GM13977 (cell line): ENCODE measurements around the gene ACTBL2.

Source experiments
- DNase-seq: peaks from one replicate; pipeline ENCODE4 v3.0.0; 2012; ENCODE audit warnings: low spot score
- in situ Hi-C: fragments of 300-500 bp; cut with MboI; formaldehyde crosslinking; loops from one replicate; pipeline ENCODE4 v1.12.0; 2022; ENCODE audit warnings: low sequenced_read_pairs, low pct_unique_long_range_greater_than_20kb, mixed read lengths, inconsistent platforms; ENCODE audit not compliant: unreplicated experiment
- TF ChIP-seq, protein P1 (sequence below): IDR thresholded peaks from 2 replicates; pipeline ENCODE4 v1.5.1; 2012; ENCODE audit warnings: mild to moderate bottlenecking, control low read depth; ENCODE audit not compliant: insufficient read depth; ENCODE audit errors: extremely low read depth, missing control alignments

The ACTBL2 gene

GRCh38 chr5:57456531-57457135, 26.0 kb downstream of the ACTBL2 start:
- in situ Hi-C loops, result no loop called here
- no peak for DNase-seq
- TF ChIP-seq, protein P1, sequence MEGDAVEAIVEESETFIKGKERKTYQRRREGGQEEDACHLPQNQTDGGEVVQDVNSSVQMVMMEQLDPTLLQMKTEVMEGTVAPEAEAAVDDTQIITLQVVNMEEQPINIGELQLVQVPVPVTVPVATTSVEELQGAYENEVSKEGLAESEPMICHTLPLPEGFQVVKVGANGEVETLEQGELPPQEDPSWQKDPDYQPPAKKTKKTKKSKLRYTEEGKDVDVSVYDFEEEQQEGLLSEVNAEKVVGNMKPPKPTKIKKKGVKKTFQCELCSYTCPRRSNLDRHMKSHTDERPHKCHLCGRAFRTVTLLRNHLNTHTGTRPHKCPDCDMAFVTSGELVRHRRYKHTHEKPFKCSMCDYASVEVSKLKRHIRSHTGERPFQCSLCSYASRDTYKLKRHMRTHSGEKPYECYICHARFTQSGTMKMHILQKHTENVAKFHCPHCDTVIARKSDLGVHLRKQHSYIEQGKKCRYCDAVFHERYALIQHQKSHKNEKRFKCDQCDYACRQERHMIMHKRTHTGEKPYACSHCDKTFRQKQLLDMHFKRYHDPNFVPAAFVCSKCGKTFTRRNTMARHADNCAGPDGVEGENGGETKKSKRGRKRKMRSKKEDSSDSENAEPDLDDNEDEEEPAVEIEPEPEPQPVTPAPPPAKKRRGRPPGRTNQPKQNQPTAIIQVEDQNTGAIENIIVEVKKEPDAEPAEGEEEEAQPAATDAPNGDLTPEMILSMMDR, result no peak

- no peak for DNase-seq
- TF ChIP-seq, protein P1, result no peak
- in situ Hi-C loops, result no loop called here
These were observed 26.8 kb downstream of the ACTBL2 start for GRCh38 chr5:57455511-57456455.

DNA sequence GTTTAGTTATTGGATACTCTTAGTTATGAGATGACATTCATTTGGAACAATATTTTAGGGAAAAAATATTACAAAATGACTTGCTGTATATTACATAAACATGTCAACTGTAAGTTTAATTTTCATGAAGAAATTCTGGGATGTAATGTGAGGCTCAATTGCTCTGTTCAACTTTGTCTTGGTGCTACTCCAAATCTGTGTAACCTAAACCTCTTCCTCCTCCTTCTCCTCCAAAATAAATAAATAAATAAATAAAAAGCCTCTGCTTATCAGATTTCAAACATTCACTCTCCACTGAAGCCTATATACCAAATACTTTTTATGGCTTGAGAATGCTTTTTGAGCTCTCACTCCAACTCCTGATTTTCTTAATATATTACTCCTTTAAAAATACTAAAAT, 27.7 kb downstream of the ACTBL2 start:
- no peak for DNase-seq
- in situ Hi-C loops, result no loop called here
- TF ChIP-seq, protein P1, result no peak

DNA sequence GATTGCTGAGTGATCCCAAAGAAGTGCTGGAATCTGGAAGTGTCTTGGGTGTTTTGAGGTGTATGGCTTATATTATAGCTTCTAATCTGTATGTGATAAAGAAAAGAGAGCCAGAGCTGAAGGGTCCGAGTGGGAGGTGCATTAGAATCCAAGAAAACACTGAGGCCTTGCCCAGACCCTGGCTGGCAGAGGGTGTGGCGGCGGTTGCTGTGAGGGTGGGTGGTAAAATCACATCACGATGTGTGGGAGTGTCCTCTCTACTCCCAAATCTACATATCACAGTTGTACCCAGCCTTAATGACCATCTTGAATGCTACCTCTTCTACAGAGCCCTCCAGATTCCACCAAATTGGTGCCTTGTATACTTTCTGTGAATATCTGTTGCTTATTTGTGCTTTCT, 28.9 kb downstream of the ACTBL2 start:
- in situ Hi-C loops, result no loop called here
- no peak for DNase-seq
- TF ChIP-seq, protein P1, result no peak

DNA sequence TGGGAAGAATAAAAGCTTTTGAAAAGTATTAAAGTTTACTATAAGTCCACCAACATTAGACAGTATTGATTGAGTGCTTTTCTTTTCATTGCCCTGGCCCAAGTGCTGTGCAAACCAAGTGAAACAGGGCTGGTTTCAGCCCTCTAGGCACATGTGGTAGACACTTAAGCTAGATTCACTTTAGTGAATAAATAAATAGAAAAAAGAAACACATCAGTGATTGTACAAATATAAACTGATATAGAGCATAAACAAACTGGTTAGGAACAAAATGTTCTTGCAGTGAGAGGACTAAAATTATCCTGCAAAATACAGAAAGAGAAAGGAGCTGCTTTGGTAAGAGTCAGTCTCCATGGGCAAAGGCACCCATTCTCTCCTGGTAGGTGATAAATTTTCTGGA, 29.7 kb downstream of the ACTBL2 start:
- DNase-seq, result no peak
- in situ Hi-C loops, result no loop called here

More for the DNA sequence above, 29.7 kb downstream of the ACTBL2 start:
- TF ChIP-seq, protein P1, result no peak
